Karpas-422 (cell line): Measurements from ENCODE around the gene SMOC2. TPM values are rescaled to one million over a fixed set of nuclear protein-coding genes. Genes with fewer than 3 reads are reported as not detected.

ENCODE experiments used
- DNase-seq: peaks from one replicate; pipeline ENCODE4 v3.0.0-alpha.2; 2015
- H2AFZ ChIP-seq: fragments of 200-600 bp; sonication (generic); 2 replicates; pipeline ENCODE4 v1.6.1; 2014; ENCODE audit warnings: antibody characterized with exemption, low read length, mixed read lengths
- H3K27ac ChIP-seq: fragments of 200-600 bp; sonication (generic); 2 replicates; pipeline ENCODE4 v1.5.1; 2014; ENCODE audit warnings: mild to moderate bottlenecking, low read length, moderate library complexity
- H3K27me3 ChIP-seq: fragments of 200-600 bp; sonication (generic); 2 replicates; pipeline ENCODE4 v1.6.1; 2014; ENCODE audit warnings: low read length, mixed read lengths
- H3K36me3 ChIP-seq: fragments of 200-600 bp; sonication (generic); 2 replicates; pipeline ENCODE4 v1.6.1; 2014; ENCODE audit warnings: low read length, mixed read lengths; ENCODE audit not compliant: insufficient read depth
- H3K4me1 ChIP-seq: fragments of 200-600 bp; sonication (generic); 2 replicates; pipeline ENCODE4 v1.6.1; 2014; ENCODE audit warnings: mild to moderate bottlenecking, low read length, mixed read lengths
- H3K4me2 ChIP-seq: fragments of 200-600 bp; sonication (generic); 2 replicates; pipeline ENCODE4 v1.6.1; 2014; ENCODE audit warnings: low read length, low read depth, mild to moderate bottlenecking; ENCODE audit not compliant: poor library complexity, severe bottlenecking
- H3K4me3 ChIP-seq: fragments of 200-600 bp; sonication (generic); 2 replicates; pipeline ENCODE4 v1.5.1; 2014; ENCODE audit warnings: mild to moderate bottlenecking, antibody characterized with exemption, low read length, mixed read lengths
- H3K79me2 ChIP-seq: fragments of 200-600 bp; sonication (generic); 2 replicates; pipeline ENCODE4 v1.6.1; 2014; ENCODE audit warnings: mild to moderate bottlenecking, low read length, mixed read lengths
- H3K9ac ChIP-seq: fragments of 200-600 bp; sonication (generic); 2 replicates; pipeline ENCODE4 v1.6.0; 2014; ENCODE audit warnings: low read length
- H3K9me2 ChIP-seq: fragments of 200-600 bp; sonication (generic), shearing (Covaris generic); replicated peaks from 2 replicates; pipeline ENCODE4 v1.6.0; 2014; ENCODE audit warnings: mild to moderate bottlenecking, low read length, moderate library complexity; ENCODE audit not compliant: insufficient read depth
- H3K9me3 ChIP-seq: fragments of 300-700, 200-600 bp; sonication (generic); 2 replicates; pipeline ENCODE4 v1.6.1; 2014; ENCODE audit warnings: low read length, mixed read lengths
- H4K20me1 ChIP-seq: fragments of 200-600 bp; sonication (generic); 2 replicates; pipeline ENCODE4 v1.6.1; 2014; ENCODE audit warnings: mild to moderate bottlenecking, antibody characterized with exemption, low read length, low read depth; ENCODE audit not compliant: insufficient read depth
- total RNA-seq: library from RNA; depleted of rRNA; stranded (reverse); fragments of >200 nt; shearing (Covaris generic); gene quantifications from 2 replicates; pipeline ENCODE4 v1.2.3, GENCODE V29; 2014; ENCODE audit warnings: low replicate concordance

Gene SMOC2
- total RNA-seq, 1 experiment from 2014 or later = not detected

- Histone ChIP-seq H3K36me3 (no peaks in the 10 kb centered on the region), H3K9me2 (no peaks in the 10 kb centered on the region), H3K9ac (no peak overlapping the region), H3K9me3 (no peaks in the 10 kb centered on the region), H4K20me1 (no peaks in the 10 kb centered on the region), H3K79me2 (no peaks in the 10 kb centered on the region), H3K4me3 (no peak overlapping the region), H3K4me2 (no peak overlapping the region), H2AFZ (no peak overlapping the region), H3K27ac (no peak overlapping the region), H3K4me1 (no peaks in the 10 kb centered on the region), H3K27me3 (no peaks in the 10 kb centered on the region)
- DNase-seq = no peak
These were observed 113.5 kb downstream of the SMOC2 start for GRCh38 chr6:168554472-168554871.

GRCh38 chr6:168554898-168555617, 114.1 kb downstream of the SMOC2 start:
- DNase-seq = no peak
- H3K9me3 ChIP-seq = no peaks in the 10 kb centered on the region
- H2AFZ ChIP-seq = no peak overlapping the region
- H3K9ac ChIP-seq = no peak overlapping the region
- H3K4me1 ChIP-seq = no peaks in the 10 kb centered on the region
- no peaks in the 10 kb centered on the region for H3K27me3 ChIP-seq
- H3K4me3 ChIP-seq = no peak overlapping the region
- H4K20me1 ChIP-seq = no peaks in the 10 kb centered on the region
- no peaks in the 10 kb centered on the region for H3K9me2 ChIP-seq
- H3K27ac ChIP-seq = no peak overlapping the region
- H3K4me2 ChIP-seq = no peak overlapping the region
- H3K36me3 ChIP-seq = no peaks in the 10 kb centered on the region
- no peaks in the 10 kb centered on the region for H3K79me2 ChIP-seq

GRCh38 chr6:168555618-168556273, 114.8 kb downstream of the SMOC2 start:
- H3K4me2 ChIP-seq = no peak overlapping the region
- no peaks in the 10 kb centered on the region for H3K36me3 ChIP-seq
- H2AFZ ChIP-seq = no peak overlapping the region
- H3K27me3 ChIP-seq = no peaks in the 10 kb centered on the region
- no peak overlapping the region for H3K4me3 ChIP-seq
- H3K9me2 ChIP-seq = no peaks in the 10 kb centered on the region
- no peak overlapping the region for H3K27ac ChIP-seq
- no peaks in the 10 kb centered on the region for H3K4me1 ChIP-seq
- DNase-seq = no peak
- H4K20me1 ChIP-seq = no peaks in the 10 kb centered on the region
- no peaks in the 10 kb centered on the region for H3K9me3 ChIP-seq
- no peak overlapping the region for H3K9ac ChIP-seq
- no peaks in the 10 kb centered on the region for H3K79me2 ChIP-seq

GRCh38 chr6:168557512-168557911, 116.5 kb downstream of the SMOC2 start:
- Histone ChIP-seq H4K20me1 (no peaks in the 10 kb centered on the region), H3K9me2 (no peaks in the 10 kb centered on the region), H3K4me3 (no peak overlapping the region), H3K4me1 (no peaks in the 10 kb centered on the region), H3K36me3 (no peaks in the 10 kb centered on the region), H3K9me3 (no peaks in the 10 kb centered on the region), H3K9ac (no peak overlapping the region), H3K27me3 (no peaks in the 10 kb centered on the region), H2AFZ (no peak overlapping the region), H3K27ac (no peak overlapping the region), H3K4me2 (no peak overlapping the region), H3K79me2 (no peaks in the 10 kb centered on the region)
- no peak for DNase-seq

- H3K9ac ChIP-seq = no peak overlapping the region
- no peak overlapping the region for H3K4me2 ChIP-seq
- no peak for DNase-seq
- no peaks in the 10 kb centered on the region for H3K9me3 ChIP-seq
- H2AFZ ChIP-seq = no peak overlapping the region
- H3K4me3 ChIP-seq = no peak overlapping the region
- H3K79me2 ChIP-seq = no peaks in the 10 kb centered on the region
- no peaks in the 10 kb centered on the region for H3K4me1 ChIP-seq
- no peaks in the 10 kb centered on the region for H3K9me2 ChIP-seq
- no peaks in the 10 kb centered on the region for H4K20me1 ChIP-seq
- no peaks in the 10 kb centered on the region for H3K27me3 ChIP-seq
- H3K27ac ChIP-seq = no peak overlapping the region
- no peaks in the 10 kb centered on the region for H3K36me3 ChIP-seq
These were observed 117.7 kb downstream of the SMOC2 start for GRCh38 chr6:168558686-168559085.

GRCh38 chr6:168559574-168560098, 118.7 kb downstream of the SMOC2 start:
- no peaks in the 10 kb centered on the region for H3K79me2 ChIP-seq
- H3K9ac ChIP-seq = no peak overlapping the region

GRCh38 chr6:168560126-168560525, 119.1 kb downstream of the SMOC2 start:
- DNase-seq = no peak
- no peak overlapping the region for H3K4me3 ChIP-seq
- H3K4me2 ChIP-seq = no peak overlapping the region
- no peaks in the 10 kb centered on the region for H3K36me3 ChIP-seq
- no peak overlapping the region for H2AFZ ChIP-seq
- no peaks in the 10 kb centered on the region for H3K4me1 ChIP-seq
- H3K9me2 ChIP-seq = no peaks in the 10 kb centered on the region
- H3K27ac ChIP-seq = no peak overlapping the region
- no peaks in the 10 kb centered on the region for H3K27me3 ChIP-seq
- H3K79me2 ChIP-seq = no peaks in the 10 kb centered on the region
- no peak overlapping the region for H3K9ac ChIP-seq
- no peaks in the 10 kb centered on the region for H4K20me1 ChIP-seq
- H3K9me3 ChIP-seq = no peaks in the 10 kb centered on the region

More at GRCh38 chr6:168559574-168560098, 118.7 kb downstream of the SMOC2 start:
- Histone ChIP-seq H4K20me1 (no peaks in the 10 kb centered on the region), H3K9me2 (no peaks in the 10 kb centered on the region), H3K4me2 (no peak overlapping the region), H2AFZ (no peak overlapping the region), H3K9me3 (no peaks in the 10 kb centered on the region), H3K4me3 (no peak overlapping the region), H3K27me3 (no peaks in the 10 kb centered on the region), H3K4me1 (no peaks in the 10 kb centered on the region), H3K36me3 (no peaks in the 10 kb centered on the region), H3K27ac (no peak overlapping the region)
- no peak for DNase-seq

GRCh38 chr6:168562576-168563151, 121.7 kb downstream of the SMOC2 start:
- Histone ChIP-seq H2AFZ (no peak overlapping the region), H3K36me3 (no peaks in the 10 kb centered on the region), H4K20me1 (no peaks in the 10 kb centered on the region), H3K9me3 (no peaks in the 10 kb centered on the region), H3K4me1 (no peaks in the 10 kb centered on the region), H3K9ac (no peak overlapping the region), H3K79me2 (no peaks in the 10 kb centered on the region), H3K27me3 (no peaks in the 10 kb centered on the region), H3K27ac (no peak overlapping the region), H3K4me3 (no peak overlapping the region), H3K4me2 (no peak overlapping the region), H3K9me2 (no peaks in the 10 kb centered on the region)
- DNase-seq = no peak
